H1 (cell line): ENCODE results near the gene DCBLD2. TPM values are rescaled to one million over a fixed set of nuclear protein-coding genes. Genes with fewer than 3 reads are reported as not detected.

Experiments used
- CTCF ChIA-PET: fragments of 300-600 bp; sonication (Branson Sonifier 250); formaldehyde crosslinking; loops from one replicate; lab custom pipeline; 2021; ENCODE audit not compliant: partially characterized antibody; lab: Charles Lee
- POLR2A ChIA-PET: fragments of 300-600 bp; sonication (Branson Sonifier 250); formaldehyde crosslinking; loops from one replicate; lab custom pipeline; 2021; ENCODE audit warnings: inconsistent platforms; ENCODE audit not compliant: partially characterized antibody; lab: Charles Lee
- DNase-seq, 2 experiments: peaks; one replicate each; pipeline versions ENCODE4 v3.0.0 to v3.0.0-alpha.2; 2010 to 2022; ENCODE audit warnings: low spot score in 2 of 2, low read depth in 1 of 2, mixed read lengths in 1 of 2
- FAIRE-seq: peaks from 2 replicates; lab custom pipeline; 2011; peaks lifted over from hg19 to GRCh38; lab: Jason Lieb, UNC
- H2AFZ ChIP-seq: 2 replicates; pipeline ENCODE4 v1.8.1; 2012; ENCODE audit warnings: low read length, inconsistent platforms
- H2AK5ac ChIP-seq: 2 replicates; pipeline ENCODE4 v1.6.1; 2013; ENCODE audit warnings: low read depth, low read length
- H2BK120ac ChIP-seq: replicated peaks from 2 replicates; pipeline ENCODE3; 2013; ENCODE audit warnings: low read depth, low read length, inconsistent platforms
- H2BK12ac ChIP-seq: 2 replicates; pipeline ENCODE4 v1.6.1; 2013; ENCODE audit warnings: low read depth, low read length
- H2BK15ac ChIP-seq: 2 replicates; pipeline ENCODE4 v1.6.1; 2013; ENCODE audit warnings: low read length
- H2BK20ac ChIP-seq: 2 replicates; pipeline ENCODE4 v1.6.1; 2013; ENCODE audit warnings: low read length
- H2BK5ac ChIP-seq: 2 replicates; pipeline ENCODE4 v1.6.1; 2013; ENCODE audit warnings: low read depth, low read length
- H3K14ac ChIP-seq: 2 replicates; pipeline ENCODE4 v1.6.1; 2013; ENCODE audit warnings: inconsistent platforms; ENCODE audit not compliant: insufficient read length
- H3K18ac ChIP-seq: 2 replicates; pipeline ENCODE4 v1.6.1; 2013; ENCODE audit warnings: low read length; ENCODE audit errors: extremely low read depth
- H3K23ac ChIP-seq: 2 replicates; pipeline ENCODE4 v1.6.1; 2013; ENCODE audit warnings: inconsistent platforms; ENCODE audit not compliant: insufficient read length
- H3K23me2 ChIP-seq: 2 replicates; pipeline ENCODE4 v1.6.1; 2013; ENCODE audit warnings: low read depth, low read length
- H3K27ac ChIP-seq: 2 replicates; pipeline ENCODE4 v1.6.1; 2011; ENCODE audit warnings: low read depth, low read length, inconsistent platforms
- H3K27me3 ChIP-seq, 4 experiments: replicated peaks in 1 of 4; 1 replicate in 1 of 4; 2 replicates in 3 of 4; pipeline versions ENCODE4 v1.6.1 to v1.8.1; 2011 to 2013; ENCODE audit warnings: low read length in 3 of 4, mild to moderate bottlenecking in 3 of 4, inconsistent platforms in 2 of 4, mixed read lengths in 2 of 4, moderate library complexity in 1 of 4; ENCODE audit not compliant: control insufficient read depth in 3 of 4, insufficient read depth in 3 of 4; ENCODE audit errors: extremely low read depth in 1 of 4
- H3K36me3 ChIP-seq, 4 experiments: 2 replicates each; pipeline versions ENCODE4 v1.6.1 to v1.8.1; 2011 to 2013; ENCODE audit warnings: mild to moderate bottlenecking in 4 of 4, low read length in 3 of 4, moderate library complexity in 2 of 4, control low read depth in 1 of 4, inconsistent platforms in 1 of 4; ENCODE audit not compliant: insufficient read depth in 4 of 4, control insufficient read depth in 2 of 4
- H3K4ac ChIP-seq: replicated peaks from 2 replicates; pipeline ENCODE3; 2013; ENCODE audit warnings: low read length, low read depth, mixed read lengths, inconsistent platforms; ENCODE audit not compliant: insufficient read length
- H3K4me1 ChIP-seq, 4 experiments: replicated peaks in 1 of 4; 1 replicate in 1 of 4; 2 replicates in 3 of 4; pipeline versions ENCODE4 v1.6.1 to v1.8.1; 2011 to 2013; ENCODE audit warnings: low read length in 3 of 4, inconsistent platforms in 2 of 4, mixed read lengths in 1 of 4; ENCODE audit not compliant: insufficient read depth in 4 of 4, control insufficient read depth in 3 of 4
- H3K4me2 ChIP-seq, 2 experiments: 2 replicates each; pipeline versions ENCODE4 v1.6.1 to v1.8.1; 2011 to 2013; ENCODE audit warnings: low read depth in 2 of 2, low read length in 2 of 2, control low read depth in 1 of 2, inconsistent platforms in 1 of 2, mild to moderate bottlenecking in 1 of 2; ENCODE audit not compliant: insufficient read depth in 1 of 2
- H3K4me3 ChIP-seq, 4 experiments: fragments of 200-600, 300-600 bp in 1 of 4; sonication (generic), shearing (Covaris generic), sonication (Bioruptor Twin) in 1 of 4; 2 replicates each; pipeline versions ENCODE4 v1.5.1 to v1.8.1; 2011 to 2016; ENCODE audit warnings: low read length in 4 of 4, low read depth in 3 of 4, control low read depth in 2 of 4, inconsistent platforms in 2 of 4, mild to moderate bottlenecking in 2 of 4, mixed read lengths in 1 of 4, moderate library complexity in 1 of 4; ENCODE audit not compliant: insufficient read depth in 2 of 4; ENCODE audit errors: extremely low read depth in 1 of 4
- H3K56ac ChIP-seq: replicated peaks from 2 replicates; pipeline ENCODE3; 2013; ENCODE audit warnings: low read depth, mild to moderate bottlenecking, mixed read lengths, low read length, inconsistent platforms; ENCODE audit not compliant: insufficient read length
- H3K79me1 ChIP-seq: 2 replicates; pipeline ENCODE4 v1.6.1; 2013; ENCODE audit warnings: low read depth, low read length, control low read depth
- H3K79me2 ChIP-seq, 2 experiments: 2 replicates each; pipeline versions ENCODE4 v1.6.1 to v1.8.1; 2012 to 2013; ENCODE audit warnings: low read length in 2 of 2, mild to moderate bottlenecking in 2 of 2, inconsistent platforms in 1 of 2; ENCODE audit not compliant: insufficient read depth in 2 of 2, control insufficient read depth in 1 of 2
- H3K9ac ChIP-seq, 4 experiments: replicated peaks in 1 of 4; 1 replicate in 1 of 4; 2 replicates in 3 of 4; pipeline versions ENCODE4 v1.6.1 to v1.8.1; 2011 to 2013; ENCODE audit warnings: low read depth in 3 of 4, low read length in 3 of 4, control low read depth in 2 of 4, mild to moderate bottlenecking in 2 of 4, moderate library complexity in 2 of 4, inconsistent platforms in 1 of 4; ENCODE audit errors: extremely low read depth in 1 of 4
- H3K9me3 ChIP-seq, 2 experiments: 2 replicates each; pipeline versions ENCODE4 v1.6.1 to v1.8.1; 2012 to 2013; ENCODE audit warnings: mild to moderate bottlenecking in 2 of 2, moderate library complexity in 2 of 2, control low read depth in 1 of 2, inconsistent platforms in 1 of 2, low read depth in 1 of 2, low read length in 1 of 2, mixed read lengths in 1 of 2; ENCODE audit not compliant: insufficient read depth in 2 of 2
- H4K20me1 ChIP-seq, 2 experiments: replicated peaks in 1 of 2; 2 replicates each; pipeline versions ENCODE3 to v1.8.1; 2011 to 2013; ENCODE audit warnings: inconsistent platforms in 2 of 2, low read length in 2 of 2, mild to moderate bottlenecking in 1 of 2; ENCODE audit not compliant: insufficient read depth in 2 of 2, control insufficient read depth in 1 of 2
- H4K5ac ChIP-seq: 2 replicates; pipeline ENCODE4 v1.6.1; 2013; ENCODE audit warnings: low read length, low read depth, mixed read lengths, inconsistent platforms; ENCODE audit not compliant: insufficient read length
- H4K8ac ChIP-seq: 2 replicates; pipeline ENCODE4 v1.8.0; 2013; ENCODE audit warnings: mild to moderate bottlenecking, moderate library complexity, low read length, inconsistent platforms; ENCODE audit not compliant: insufficient read depth; ENCODE audit errors: extremely low read depth
- H4K91ac ChIP-seq: replicated peaks from 2 replicates; pipeline ENCODE3; 2013; ENCODE audit warnings: low read length, mixed read lengths, inconsistent platforms; ENCODE audit not compliant: insufficient read length
- ATF2 ChIP-seq: IDR thresholded peaks from 2 replicates; pipeline ENCODE4 v1.6.1; 2012; ENCODE audit warnings: low read length, inconsistent platforms
- CHD2 ChIP-seq: IDR thresholded peaks from 2 replicates; pipeline ENCODE4 v1.6.1; 2012; ENCODE audit warnings: low read length, improper control_type of control experiment
- CTCF ChIP-seq, 3 experiments: IDR thresholded peaks; 1 replicate in 2 of 3; 2 replicates in 1 of 3; pipeline versions ENCODE4 v1.5.1 to v1.6.1; 2011; ENCODE audit warnings: low read length in 3 of 3, mild to moderate bottlenecking in 3 of 3, inconsistent platforms in 2 of 3, low read depth in 1 of 3, moderate library complexity in 1 of 3; ENCODE audit not compliant: insufficient read depth in 1 of 3; ENCODE audit errors: control extremely low read depth in 1 of 3
- HDAC6 ChIP-seq: IDR thresholded peaks from one replicate; pipeline ENCODE4 v1.7.1; 2012; ENCODE audit warnings: low read depth, mild to moderate bottlenecking, inconsistent platforms, low read length, moderate library complexity
- RAD21 ChIP-seq, 2 experiments: IDR thresholded peaks in 1 of 2; conservative IDR thresholded peaks in 1 of 2; 2 replicates each; pipeline ENCODE4 v1.6.1; 2011; ENCODE audit warnings: low read depth in 2 of 2, low read length in 2 of 2, improper control_type of control experiment in 1 of 2, inconsistent platforms in 1 of 2, mild to moderate bottlenecking in 1 of 2, moderate library complexity in 1 of 2
- SIX5 ChIP-seq: IDR thresholded peaks from 2 replicates; pipeline ENCODE4 v1.6.1; 2011; ENCODE audit warnings: mild to moderate bottlenecking, low read depth, low read length
- SRF ChIP-seq: IDR thresholded peaks from 2 replicates; pipeline ENCODE4 v1.6.1; 2011; ENCODE audit warnings: mild to moderate bottlenecking, low read depth, low read length, moderate library complexity
- SUZ12 ChIP-seq: fragments of 200-600 bp; sonication (generic); IDR thresholded peaks from 2 replicates; pipeline ENCODE4 v1.6.1; 2012; ENCODE audit warnings: mild to moderate bottlenecking, inconsistent platforms, low read length, moderate library complexity, mixed read lengths
- WGBS, 2 experiments: shearing (Covaris generic) in 1 of 2; methylation state at CpG; one replicate each; pipeline versions ENCODE4 v1.1.6 to v1.1.7; 2013 to 2015; ENCODE audit warnings: low lambda C conversion rate in 2 of 2, mixed read lengths in 2 of 2, inconsistent platforms in 1 of 2, low coverage in 1 of 2, missing lambda C conversion rate in 1 of 2; ENCODE audit not compliant: insufficient replicate concordance in 2 of 2, insufficient coverage in 1 of 2, insufficient read length in 1 of 2; ENCODE audit errors: extremely low coverage in 1 of 2, missing lambda C conversion rate in 1 of 2; 5-methylcytosine and 5-hydroxymethylcytosine counted together
- polyA plus RNA-seq, 7 experiments: library from polyadenylated mRNA; depleted of rRNA in 3 of 7; stranded (reverse) in 5 of 7; unstranded in 2 of 7; fragments of >200 nt in 5 of 7; fragments of 200-250 nt in 2 of 7; gene quantifications; 1 replicate in 5 of 7; 2 replicates in 1 of 7; 4 replicates in 1 of 7; pipeline versions ENCODE4 v1.2.1 to v1.2.3, GENCODE V29; 2011 to 2013; ENCODE audit warnings: missing spikeins in 2 of 7, mixed read lengths in 2 of 7
- total RNA-seq: library from RNA; stranded (reverse); fragmentation: NEBNext Ultra II Directional; extraction: Animal tissue kit (Norgen Biotek cat#: 25700); gene quantifications from 2 replicates; pipeline ENCODE4 v1.2.1, GENCODE V29; 2021

The DCBLD2 gene
- total and polyA plus RNA-seq, 2 of the 8 experiments (the other 6 are each of a cell fraction or from before 2014, with no cell fraction given) = 19.6 to 63.8 TPM

GRCh38 chr3:98812851-98813374 is 88.6 kb downstream of the DCBLD2 start:
- WGBS, 2 experiments = 89% methylated on average over 5 of the region's 5 CpGs; no CpG with 5 or more reads in 1 of the 2 experiments
- Histone ChIP-seq H3K9me3 (no peaks in the 10 kb centered on the region), H3K9ac (no peak overlapping the region), H3K4ac (no peak overlapping the region), H2BK15ac (no peak overlapping the region), H2BK5ac (no peak overlapping the region), H3K56ac (no peak overlapping the region), H3K18ac (no peak overlapping the region), H2AK5ac (no peak overlapping the region), H2BK120ac (no peak overlapping the region), H3K4me1 (no peaks in the 10 kb centered on the region; a peak in 1 of 7 replicates), H4K8ac (no peak overlapping the region), H3K4me2 (no peak overlapping the region), H3K23ac (no peak overlapping the region), H3K79me2 (no peaks in the 10 kb centered on the region), H4K91ac (no peak overlapping the region), H3K27ac (no peak overlapping the region), H3K14ac (no peak overlapping the region), H2BK12ac (no peak overlapping the region), H3K4me3 (no peak overlapping the region), H3K27me3 (no peaks in the 10 kb centered on the region), H3K23me2 (no peaks in the 10 kb centered on the region), H2BK20ac (no peak overlapping the region), H3K36me3 (peaks cover 0 to 32% (median 12%) of the 10 kb centered on the region in 4 experiments; a peak in 7 of 8 replicates), H3K79me1 (no peaks in the 10 kb centered on the region), H2AFZ (no peak overlapping the region), H4K20me1 (peaks cover 0 to 2% of the 10 kb centered on the region in 2 experiments), H4K5ac (no peak overlapping the region)
- FAIRE-seq = no peak
- DNase-seq = no peak
- ChIA-PET CTCF (interaction anchor here (0.7 to 7.5 kb wide), 15 partner anchors 11 to 219 kb away, joined by 3 to 146 read pairs (median 4); partner anchors contain the start of gene CPOX), POLR2A (interaction anchor here (0.9 kb wide), 1 partner anchor 210 kb away, joined by 3 read pairs; no protein-coding TSS in a partner anchor)
- TF ChIP-seq RAD21 (IDR thresholded peaks at IDR 0.05 in 1 of 2, conservative IDR thresholded peaks at IDR 0.05 in 1 of 2; ENCODE audit: low read depth in 2 of 2, low read length in 2 of 2) = peak in 1 of 2 experiments; percentile 61
- no peak for TF ChIP-seq SIX5
- no peak for TF ChIP-seq HDAC6
- no peak for TF ChIP-seq CHD2
- no peak for TF ChIP-seq SRF
- peak in 2 of 3 experiments; percentile 24 to 33; a peak in 2 of 4 replicates for TF ChIP-seq CTCF (IDR thresholded peaks at IDR 0.05; ENCODE audit: control extremely low read depth in 1 of 3, insufficient read depth in 1 of 3, low read depth in 1 of 3, low read length in 3 of 3)
- no peak for TF ChIP-seq SUZ12
- no peak for TF ChIP-seq ATF2
